Neural progenitor cell (in vitro differentiated cells): ENCODE data around the gene ZIC1. TPM values are rescaled to one million over a fixed set of nuclear protein-coding genes. Genes with fewer than 3 reads are reported as not detected.

ENCODE experiments used
- DNase-seq: peaks from one replicate; pipeline ENCODE4 v3.0.0-alpha.2; 2016; ENCODE audit warnings: low spot score
- H2AFZ ChIP-seq: fragments of 200-600 bp; sonication (generic); replicated peaks from 2 replicates; pipeline ENCODE4 v1.6.1; 2016; ENCODE audit warnings: antibody characterized with exemption
- H3F3A ChIP-seq: fragments of 200-600 bp; sonication (generic); 2 replicates; pipeline ENCODE4 v1.6.1; 2016; ENCODE audit warnings: antibody characterized with exemption, low read depth
- H3K27ac ChIP-seq: fragments of 200-600 bp; sonication (generic); 2 replicates; pipeline ENCODE4 v1.5.1; 2016; ENCODE audit warnings: mild to moderate bottlenecking
- H3K27me3 ChIP-seq: fragments of 200-600 bp; sonication (generic); 2 replicates; pipeline ENCODE4 v1.6.1; 2016; ENCODE audit warnings: mild to moderate bottlenecking, moderate library complexity
- H3K36me3 ChIP-seq: fragments of 200-600 bp; sonication (generic); 2 replicates; pipeline ENCODE4 v1.5.1; 2016
- H3K4me1 ChIP-seq: fragments of 200-600 bp; sonication (generic); 2 replicates; pipeline ENCODE4 v1.6.1; 2016; ENCODE audit warnings: mixed run types
- H3K4me2 ChIP-seq: fragments of 200-600 bp; sonication (generic); 2 replicates; pipeline ENCODE4 v1.6.1; 2016
- H3K4me3 ChIP-seq: fragments of 200-600 bp; sonication (generic); 2 replicates; pipeline ENCODE4 v1.5.1; 2016
- H3K79me2 ChIP-seq: fragments of 200-600 bp; sonication (generic); 2 replicates; pipeline ENCODE4 v1.6.1; 2016; ENCODE audit warnings: low read depth
- H3K9ac ChIP-seq: fragments of 200-600 bp; sonication (generic); 2 replicates; pipeline ENCODE4 v1.6.1; 2016
- H3K9me3 ChIP-seq: fragments of 200-600 bp; sonication (generic); 2 replicates; pipeline ENCODE4 v1.5.1; 2016; ENCODE audit warnings: low read depth
- H4K20me1 ChIP-seq: fragments of 200-600 bp; sonication (generic); 2 replicates; pipeline ENCODE4 v1.6.1; 2016; ENCODE audit warnings: low read depth
- H3K27ac Mint-ChIP-seq: 3 replicates; pipeline ENCODE4 v1.8.0; 2021; ENCODE audit warnings: mixed read lengths
- H3K27me3 Mint-ChIP-seq: 2 replicates; pipeline ENCODE4 v1.8.0; 2022; ENCODE audit warnings: low read depth, mild to moderate bottlenecking, inconsistent platforms, moderate library complexity, mixed read lengths; ENCODE audit not compliant: insufficient read depth
- H3K36me3 Mint-ChIP-seq: 3 replicates; pipeline ENCODE4 v1.8.0; 2021; ENCODE audit warnings: mixed read lengths
- H3K4me1 Mint-ChIP-seq: 3 replicates; pipeline ENCODE4 v1.8.0; 2021; ENCODE audit warnings: mixed read lengths
- H3K4me3 Mint-ChIP-seq: 3 replicates; pipeline ENCODE4 v1.8.0; 2021; ENCODE audit warnings: mild to moderate bottlenecking, moderate library complexity, mixed read lengths
- H3K9me3 Mint-ChIP-seq: 3 replicates; pipeline ENCODE4 v1.8.0; 2020; ENCODE audit warnings: mixed read lengths
- CTCF ChIP-seq: fragments of 200-600 bp; sonication (generic); IDR thresholded peaks from 2 replicates; pipeline ENCODE4 v1.5.1; 2017; ENCODE audit warnings: antibody characterized with exemption, mild to moderate bottlenecking
- EZH2 ChIP-seq: fragments of 200-600 bp; sonication (generic); IDR thresholded peaks from 2 replicates; pipeline ENCODE4 v1.6.1; 2017; ENCODE audit warnings: antibody characterized with exemption, mild to moderate bottlenecking, moderate library complexity
- EZH2phosphoT487 ChIP-seq: fragments of 200-600 bp; sonication (generic); IDR thresholded peaks from 2 replicates; pipeline ENCODE4 v1.6.1; 2017; ENCODE audit warnings: antibody characterized with exemption
- total RNA-seq: library from RNA; depleted of rRNA; stranded (reverse); fragments of >200 nt; gene quantifications from 2 replicates; pipeline ENCODE4 v1.2.3, GENCODE V29; 2015; ENCODE audit warnings: low replicate concordance

Gene ZIC1
- total RNA-seq, 1 donor from 2014 or later = 0.56 TPM

- Mint-ChIP-seq H3K9me3 (no peaks in the 10 kb centered on the region), H3K4me1 (peaks cover 83% of the 10 kb centered on the region), H3K27me3 (peaks cover 18% of the 10 kb centered on the region), H3K4me3 (peak overlapping the region; percentile 87), H3K27ac (peak overlapping the region; percentile 72), H3K36me3 (peaks cover 2% of the 10 kb centered on the region)
- Histone ChIP-seq H3K9me3 (no peaks in the 10 kb centered on the region), H3K79me2 (no peaks in the 10 kb centered on the region), H2AFZ (no peak overlapping the region), H3K4me1 (no peaks in the 10 kb centered on the region), H4K20me1 (peaks cover 75% of the 10 kb centered on the region), H3K4me3 (no peak overlapping the region), H3F3A (peaks cover 3% of the 10 kb centered on the region), H3K4me2 (no peak overlapping the region), H3K27ac (no peak overlapping the region), H3K36me3 (no peaks in the 10 kb centered on the region), H3K27me3 (peaks cover 100% of the 10 kb centered on the region), H3K9ac (no peak overlapping the region)
- TF ChIP-seq EZH2phosphoT487 = peak; percentile 36
- TF ChIP-seq EZH2 = peak; percentile 16
- TF ChIP-seq CTCF = no peak
- DNase-seq = no peak
Observed at GRCh38 chr3:147371140-147371539, 38.0 kb upstream of the ZIC1 start.

- Histone ChIP-seq H3K9me3 (no peaks in the 10 kb centered on the region), H2AFZ (no peak overlapping the region), H3F3A (peaks cover 7% of the 10 kb centered on the region), H3K79me2 (no peaks in the 10 kb centered on the region), H3K4me1 (no peaks in the 10 kb centered on the region), H3K4me3 (no peak overlapping the region), H3K4me2 (no peak overlapping the region), H3K36me3 (no peaks in the 10 kb centered on the region), H3K9ac (no peak overlapping the region), H3K27me3 (peaks cover 100% of the 10 kb centered on the region), H4K20me1 (peaks cover 81% of the 10 kb centered on the region), H3K27ac (no peak overlapping the region)
- Mint-ChIP-seq H3K27ac (peak overlapping the region; percentile 72), H3K36me3 (peaks cover 2% of the 10 kb centered on the region), H3K4me1 (peaks cover 86% of the 10 kb centered on the region), H3K4me3 (peak overlapping the region; percentile 78), H3K9me3 (no peaks in the 10 kb centered on the region), H3K27me3 (peaks cover 18% of the 10 kb centered on the region)
- no peak for DNase-seq
- TF ChIP-seq CTCF (no peak), EZH2phosphoT487 (no peak), EZH2 (no peak)
Observed at GRCh38 chr3:147371771-147372340, 37.3 kb upstream of the ZIC1 start.

DNA sequence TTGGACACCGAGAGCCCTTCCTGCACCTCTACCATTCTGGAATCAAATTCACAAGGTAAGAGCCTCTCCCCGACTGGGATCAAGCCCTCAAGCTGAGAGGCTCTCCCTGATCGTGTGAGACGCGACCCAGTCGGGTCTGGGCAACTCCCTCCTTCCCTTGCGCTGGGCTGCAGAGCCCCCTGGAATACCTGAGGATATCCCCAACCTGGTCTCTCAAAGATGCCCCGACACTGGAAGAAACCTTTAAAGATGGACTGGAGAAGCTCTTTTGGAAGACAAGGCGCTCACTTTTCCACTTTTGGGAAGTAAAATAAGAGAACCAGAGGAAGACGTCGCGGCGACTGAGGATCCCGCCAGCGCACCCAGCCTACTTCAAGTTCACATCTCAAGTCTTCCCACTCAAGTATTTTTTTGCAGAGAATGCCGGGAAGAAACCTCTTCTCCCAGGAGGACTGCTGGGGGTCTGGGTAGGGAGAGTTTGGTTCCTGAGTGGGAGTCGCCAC, 36.6 kb upstream of the ZIC1 start:
- H3K9ac ChIP-seq = no peak overlapping the region
- no peaks in the 10 kb centered on the region for H3K36me3 ChIP-seq
- DNase-seq = no peak
- H3K4me1 ChIP-seq = peaks cover 3% of the 10 kb centered on the region
- Mint-ChIP-seq H3K36me3 (peaks cover 2% of the 10 kb centered on the region), H3K4me3 (peak overlapping the region; percentile 78), H3K4me1 (peaks cover 90% of the 10 kb centered on the region), H3K9me3 (no peaks in the 10 kb centered on the region), H3K27ac (peak overlapping the region; percentile 72), H3K27me3 (peaks cover 18% of the 10 kb centered on the region)
- H3K4me2 ChIP-seq = no peak overlapping the region
- peaks cover 15% of the 10 kb centered on the region for H3F3A ChIP-seq
- H3K9me3 ChIP-seq = no peaks in the 10 kb centered on the region
- H2AFZ ChIP-seq = no peak overlapping the region
- no peak overlapping the region for H3K27ac ChIP-seq
- H4K20me1 ChIP-seq = peaks cover 85% of the 10 kb centered on the region
- no peaks in the 10 kb centered on the region for H3K79me2 ChIP-seq
- no peak overlapping the region for H3K4me3 ChIP-seq
- peaks cover 100% of the 10 kb centered on the region for H3K27me3 ChIP-seq
- no peak for TF ChIP-seq CTCF
- peak; percentile 96 for TF ChIP-seq EZH2
- TF ChIP-seq EZH2phosphoT487 = peak; percentile 90
